LNCaP clone FGC (cell line): ENCODE measurements around the gene USP37.
A peak's percentile ranks its signal among the peaks of the same experiment; 100 is the strongest.

ENCODE experiments used
- DNase-seq: peaks from one replicate; pipeline ENCODE4 v3.0.0-alpha.2; 2011; ENCODE audit warnings: low read depth
- H3K4me3 ChIP-seq: 2 replicates; pipeline ENCODE4 v1.5.1; 2011; ENCODE audit warnings: mild to moderate bottlenecking, low read depth, low read length, control low read depth
- TF ChIP-seq, protein P1 (sequence below): IDR thresholded peaks from 2 replicates; pipeline ENCODE4 v1.5.1; 2012; ENCODE audit warnings: mild to moderate bottlenecking; ENCODE audit not compliant: control insufficient read depth, insufficient read depth; ENCODE audit errors: extremely low read depth

The USP37 gene

GRCh38 chr2:218419630-218420216, 148.4 kb downstream of the USP37 start:
- TF ChIP-seq, protein P1, sequence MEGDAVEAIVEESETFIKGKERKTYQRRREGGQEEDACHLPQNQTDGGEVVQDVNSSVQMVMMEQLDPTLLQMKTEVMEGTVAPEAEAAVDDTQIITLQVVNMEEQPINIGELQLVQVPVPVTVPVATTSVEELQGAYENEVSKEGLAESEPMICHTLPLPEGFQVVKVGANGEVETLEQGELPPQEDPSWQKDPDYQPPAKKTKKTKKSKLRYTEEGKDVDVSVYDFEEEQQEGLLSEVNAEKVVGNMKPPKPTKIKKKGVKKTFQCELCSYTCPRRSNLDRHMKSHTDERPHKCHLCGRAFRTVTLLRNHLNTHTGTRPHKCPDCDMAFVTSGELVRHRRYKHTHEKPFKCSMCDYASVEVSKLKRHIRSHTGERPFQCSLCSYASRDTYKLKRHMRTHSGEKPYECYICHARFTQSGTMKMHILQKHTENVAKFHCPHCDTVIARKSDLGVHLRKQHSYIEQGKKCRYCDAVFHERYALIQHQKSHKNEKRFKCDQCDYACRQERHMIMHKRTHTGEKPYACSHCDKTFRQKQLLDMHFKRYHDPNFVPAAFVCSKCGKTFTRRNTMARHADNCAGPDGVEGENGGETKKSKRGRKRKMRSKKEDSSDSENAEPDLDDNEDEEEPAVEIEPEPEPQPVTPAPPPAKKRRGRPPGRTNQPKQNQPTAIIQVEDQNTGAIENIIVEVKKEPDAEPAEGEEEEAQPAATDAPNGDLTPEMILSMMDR, result no peak
- H3K4me3 ChIP-seq, result no peak overlapping the region
- no peak for DNase-seq

- H3K4me3 ChIP-seq, result no peak within 1 kb of the TSS
- DNase-seq, result no peak
- TF ChIP-seq, protein P1, result no peak
Observed at GRCh38 chr2:218418717-218419458, 149.3 kb downstream of the USP37 start, which contains the start of gene VIL1. Gene VIL1 (plus strand): TSS chr2:218419123. CDS start chr2:218423779, 4,656 bp downstream.

DNA sequence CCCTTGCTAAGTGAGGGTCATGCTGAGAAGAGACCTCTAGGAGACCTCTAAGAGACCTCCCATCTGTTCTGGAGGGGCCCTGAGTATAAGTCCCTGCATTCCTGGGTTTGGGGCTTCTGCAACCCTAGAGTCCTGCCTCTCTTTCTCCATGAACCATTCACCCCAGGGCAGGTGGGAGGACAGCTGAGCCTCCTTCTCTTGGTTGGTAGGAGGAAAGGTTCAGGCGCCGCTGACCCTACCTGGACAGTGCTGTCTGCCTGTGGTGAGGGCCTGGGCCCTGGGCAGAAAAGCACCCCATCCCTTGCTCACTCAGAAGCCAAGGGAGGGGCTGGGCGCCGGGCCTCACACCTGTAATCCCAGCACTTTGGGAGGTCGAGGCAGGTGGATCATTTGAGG, 149.8 kb downstream of the USP37 start:
- TF ChIP-seq, protein P1, result no peak
- DNase-seq, result no peak
- H3K4me3 ChIP-seq, result no peak overlapping the region

DNA sequence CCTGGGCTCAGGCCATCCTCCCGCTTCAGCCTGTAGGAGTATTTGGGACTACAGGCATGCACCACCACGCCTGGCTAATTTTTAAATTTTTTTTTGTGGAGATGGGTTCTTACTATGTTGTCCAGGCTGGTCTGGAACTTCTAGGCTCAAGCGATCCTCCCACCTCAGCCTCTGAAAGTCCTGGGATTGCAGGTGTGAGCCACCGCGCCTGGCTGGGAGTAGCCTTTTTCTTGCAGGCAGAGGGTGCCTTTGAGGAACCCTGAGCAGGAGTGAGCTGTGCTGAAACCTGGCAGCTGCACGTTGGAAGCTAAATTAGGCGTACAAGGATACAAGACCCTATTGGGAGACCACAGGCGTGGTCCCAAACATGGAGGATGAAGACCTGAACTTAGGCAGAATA, 160.4 kb downstream of the USP37 start:
- TF ChIP-seq, protein P1, result no peak
- no peak overlapping the region for H3K4me3 ChIP-seq
- DNase-seq, result no peak

DNA sequence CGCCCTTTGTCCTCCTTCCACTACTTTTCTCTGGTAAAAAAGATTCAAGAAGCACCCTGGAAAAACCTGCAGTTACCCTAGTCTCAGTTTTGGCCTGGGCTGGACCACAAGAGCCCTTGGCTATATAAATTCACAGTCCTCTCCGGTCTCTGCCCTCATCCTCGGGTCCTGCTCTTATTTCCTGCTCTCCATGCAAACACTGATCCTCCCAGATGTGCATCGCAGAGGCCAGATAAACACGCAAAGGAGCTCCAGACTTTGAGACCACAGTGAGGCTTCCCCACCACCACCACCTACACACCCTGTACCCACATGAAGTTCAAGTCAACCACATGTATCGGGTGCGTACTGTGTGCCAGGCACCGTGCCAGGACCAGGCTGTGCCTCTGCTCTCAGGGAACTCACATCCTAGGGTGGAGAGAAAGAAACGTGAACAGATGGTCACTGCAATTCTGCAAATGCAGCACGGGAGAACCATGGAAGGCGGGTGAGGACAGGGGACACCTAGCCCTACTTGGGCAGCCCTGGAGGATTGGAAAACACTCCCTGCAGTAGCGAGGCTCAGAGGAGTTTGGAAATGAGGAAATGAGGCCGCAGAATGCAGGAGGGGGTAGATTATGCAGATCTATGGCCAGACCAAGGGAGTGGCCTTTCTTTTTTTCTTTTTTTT, 161.1 kb downstream of the USP37 start:
- peak overlapping the region; percentile 47 for H3K4me3 ChIP-seq
- TF ChIP-seq, protein P1, result no peak
- no peak for DNase-seq

DNA sequence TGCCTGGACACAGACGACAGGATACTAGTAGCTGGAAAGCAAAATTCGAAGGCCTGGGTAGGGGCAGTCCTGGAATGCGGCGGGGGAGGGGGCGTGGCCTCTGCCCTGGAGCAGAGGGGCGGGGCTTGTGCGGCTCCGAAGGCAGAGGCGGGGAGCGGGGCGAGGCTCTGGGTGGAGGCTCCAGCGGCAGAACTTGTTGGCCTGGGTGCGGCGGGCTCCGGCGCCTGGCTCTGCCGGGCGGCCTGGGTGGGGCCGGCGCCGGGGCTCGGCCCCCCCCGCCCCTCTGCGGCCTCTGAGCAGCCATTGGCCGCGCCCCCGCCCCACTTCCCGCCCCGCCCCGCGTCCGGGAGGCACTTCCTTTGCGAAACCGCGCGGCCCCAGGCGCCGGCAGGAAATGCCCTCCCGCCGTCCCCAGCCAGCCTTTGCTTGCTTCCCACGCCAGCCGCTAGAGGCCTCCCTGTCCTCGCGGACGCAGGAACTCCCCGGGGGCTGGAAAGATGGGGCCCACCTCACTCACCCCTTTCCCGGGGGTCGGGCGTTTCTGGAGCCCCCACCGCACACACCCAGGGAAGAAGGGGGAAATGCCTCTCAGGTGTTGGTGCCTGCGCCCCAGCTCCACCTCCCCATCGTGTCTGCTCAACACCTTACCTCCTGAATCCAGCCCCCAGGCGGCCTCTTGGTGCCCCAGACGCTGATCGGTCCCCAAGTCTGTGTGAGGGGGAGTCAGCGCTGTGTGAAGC, 161.8 kb downstream of the USP37 start:
- H3K4me3 ChIP-seq, result peak overlapping the region; percentile 47
- TF ChIP-seq, protein P1, result peak; percentile 92
- DNase-seq, result peak; percentile 66
